Upper lobe of left lung (tissue), 4 donors: ENCODE data around the gene XPO5.

ENCODE experiments used
- EP300 ChIP-seq, 4 donors: sonication (generic); formaldehyde crosslinking; IDR thresholded peaks; one replicate each; pipeline ENCODE4 v1.5.1; 2017; ENCODE audit warnings: antibody characterized with exemption in 4 of 4, control low read depth in 2 of 4
- POLR2AphosphoS5 ChIP-seq, 2 donors: sonication (generic); formaldehyde crosslinking; IDR thresholded peaks; one replicate each; pipeline ENCODE4 v1.5.1; 2017; ENCODE audit warnings: antibody characterized with exemption in 2 of 2

DNA sequence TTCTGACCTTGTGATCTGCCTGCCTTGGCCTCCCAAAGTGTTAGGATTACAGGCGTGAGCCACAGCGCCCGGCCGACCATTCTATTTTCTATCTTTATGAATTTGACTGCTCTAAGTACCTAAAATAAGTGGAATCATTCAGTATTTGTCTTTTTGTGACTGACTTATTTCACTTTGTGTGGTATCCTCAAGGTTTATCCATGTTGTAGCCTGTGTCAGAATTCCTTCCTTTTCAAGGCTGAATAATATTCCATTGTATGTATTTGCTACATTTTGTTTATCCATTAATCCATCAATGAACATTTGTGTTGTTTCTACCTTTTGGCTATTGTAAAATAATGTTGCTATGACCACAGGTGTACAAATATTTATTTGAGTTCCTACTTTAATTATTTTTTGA, 103.3 kb downstream of the XPO5 start:
- TF ChIP-seq POLR2AphosphoS5 (IDR thresholded peaks at IDR 0.05) (no peak), EP300 (IDR thresholded peaks at IDR 0.05) (no peak)
